GM18498 (cell line): Measurements from ENCODE around the gene COQ7.
A peak's percentile ranks its signal among the peaks of the same experiment; 100 is the strongest.

ENCODE experiments used
- ATAC-seq: cut with Tn5 transposase; IDR thresholded peaks from one replicate; pipeline ENCODE4 v1.9.1; 2021; ENCODE audit warnings: mild to moderate bottlenecking, moderate library complexity; ENCODE audit not compliant: unreplicated experiment

Gene COQ7

DNA sequence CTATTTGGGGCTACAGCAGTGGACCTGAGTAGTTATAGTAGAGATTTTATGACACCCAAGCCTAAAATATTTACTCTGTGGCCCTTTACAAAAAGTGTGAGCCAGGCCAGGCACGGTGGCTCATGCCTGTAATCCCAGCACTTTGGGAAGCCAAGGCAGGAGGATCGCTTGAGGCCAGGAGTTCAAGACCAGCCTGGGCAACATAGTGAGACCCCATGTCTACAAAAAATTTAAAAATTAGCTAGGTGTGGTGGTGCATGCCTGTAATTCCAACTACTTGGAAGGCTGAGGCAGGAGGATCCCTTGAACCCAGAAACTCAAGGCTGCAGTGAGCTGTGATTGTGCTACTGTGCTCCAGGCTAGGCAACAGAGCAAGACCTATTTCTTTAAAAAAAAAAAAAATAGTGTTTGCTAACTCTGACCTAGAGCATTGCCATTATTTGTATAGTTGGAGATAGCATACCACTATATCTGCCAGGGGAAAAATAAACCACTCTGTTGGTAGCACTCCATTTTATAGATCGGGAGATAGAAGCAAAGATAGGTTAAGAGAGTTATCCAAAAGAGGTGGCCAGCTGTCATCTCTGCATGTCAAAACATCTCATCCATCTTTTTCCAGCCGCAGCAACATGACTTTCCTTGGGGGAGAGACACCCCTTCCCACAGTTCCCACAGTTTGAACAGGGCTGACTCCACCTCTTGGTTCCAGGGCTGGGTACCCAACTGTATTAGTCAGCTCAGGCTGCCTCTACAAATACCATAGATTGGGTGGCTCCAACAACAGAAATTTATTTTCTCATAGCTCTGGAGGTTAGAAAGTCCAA is 43.3 kb downstream of the COQ7 start:
- ATAC-seq: no peak

DNA sequence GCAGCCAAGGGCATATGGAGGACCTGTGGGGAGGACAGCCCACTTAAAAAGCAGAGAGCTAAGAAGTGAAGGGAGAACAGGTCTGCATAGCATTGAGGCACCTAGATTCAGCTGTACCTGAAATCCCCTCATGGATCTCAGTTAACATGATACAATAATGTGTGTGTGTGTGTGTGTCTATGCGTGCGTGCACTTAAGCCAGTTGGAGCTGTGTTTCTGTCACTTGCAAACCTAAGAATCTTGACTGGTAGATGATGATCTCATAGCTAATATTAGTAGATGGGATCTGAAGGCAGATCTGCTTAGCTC is 44.6 kb downstream of the COQ7 start:
- no peak for ATAC-seq

DNA sequence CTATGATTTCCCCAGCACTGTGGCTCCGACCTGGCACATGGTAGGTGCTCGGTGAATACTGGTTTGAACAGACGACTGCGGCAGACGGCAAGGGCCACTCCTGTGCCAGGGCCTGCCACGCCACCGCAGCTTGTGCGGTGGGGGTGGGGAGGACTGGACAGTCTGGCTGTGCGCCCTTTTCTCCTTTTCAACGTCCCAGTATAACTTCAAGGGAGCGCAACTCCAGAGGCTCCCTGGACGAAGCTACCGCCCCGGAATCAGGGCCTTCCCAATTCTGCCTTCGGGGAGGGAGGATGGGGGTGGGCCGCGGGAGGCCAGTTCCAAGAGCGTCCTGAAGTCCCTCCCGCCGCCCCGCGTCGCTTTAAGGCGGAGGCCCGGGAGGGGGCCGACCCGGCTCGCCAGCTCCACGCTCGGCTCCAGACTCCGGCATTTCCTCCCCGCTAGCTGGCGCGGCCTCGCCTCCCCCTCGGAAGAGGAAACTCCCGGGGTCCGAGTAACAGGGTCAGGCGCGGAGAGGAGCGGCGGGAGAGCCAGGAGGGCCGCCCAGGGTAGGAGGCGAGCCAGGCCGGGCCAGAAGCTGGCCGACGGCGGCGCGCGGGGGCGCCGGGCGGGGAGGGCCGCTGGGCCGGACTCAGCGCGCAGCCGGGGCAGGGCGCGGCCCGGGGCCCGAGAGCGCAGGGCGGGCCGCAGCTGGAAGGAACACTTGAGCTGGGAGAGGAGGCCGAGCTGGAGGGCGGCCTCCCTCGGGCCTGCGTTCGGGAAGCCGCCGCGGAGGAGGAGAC is 46.4 kb downstream of the COQ7 start, which contains the start of gene ITPRIPL2:
Gene ITPRIPL2 (plus strand): TSS at position 388 of the 782 bp plus-strand sequence. CDS start 498 bp downstream, outside the sequence.
- peak; percentile 42 for ATAC-seq

DNA sequence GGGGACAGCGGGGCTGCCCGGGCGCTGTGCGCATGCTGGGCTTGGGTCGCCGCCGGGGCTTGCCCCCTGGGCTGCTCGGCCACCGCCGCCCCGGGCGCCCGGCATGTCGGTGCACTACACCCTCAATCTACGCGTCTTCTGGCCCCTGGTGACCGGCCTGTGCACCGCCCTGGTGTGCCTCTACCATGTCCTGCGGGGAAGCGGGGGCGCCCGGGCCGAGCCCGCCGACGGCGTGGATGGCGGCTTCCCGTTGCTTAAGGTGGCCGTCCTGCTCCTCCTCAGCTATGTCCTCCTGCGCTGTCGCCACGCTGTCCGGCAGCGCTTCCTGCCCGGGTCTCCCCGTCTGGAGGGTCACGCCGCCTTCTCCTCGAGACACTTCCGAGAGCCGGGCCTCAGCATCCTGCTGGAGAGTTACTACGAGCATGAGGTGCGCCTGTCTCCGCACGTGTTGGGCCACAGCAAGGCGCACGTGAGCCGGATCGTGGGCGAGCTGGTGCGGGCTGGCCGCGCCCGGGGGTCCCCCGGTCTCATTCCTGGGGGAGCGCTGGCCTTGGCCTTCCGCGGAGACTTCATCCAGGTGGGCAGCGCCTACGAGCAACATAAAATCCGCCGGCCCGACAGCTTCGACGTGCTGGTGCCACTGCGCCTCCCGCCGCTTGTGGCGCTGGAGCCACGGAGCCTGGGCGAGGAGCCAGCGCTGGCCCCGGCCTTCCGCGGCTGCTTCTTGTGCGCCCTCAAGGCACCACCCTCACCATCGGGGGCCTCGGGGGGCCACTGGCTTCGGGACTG is 47.1 kb downstream of the COQ7 start:
- ATAC-seq: peak; percentile 30

DNA sequence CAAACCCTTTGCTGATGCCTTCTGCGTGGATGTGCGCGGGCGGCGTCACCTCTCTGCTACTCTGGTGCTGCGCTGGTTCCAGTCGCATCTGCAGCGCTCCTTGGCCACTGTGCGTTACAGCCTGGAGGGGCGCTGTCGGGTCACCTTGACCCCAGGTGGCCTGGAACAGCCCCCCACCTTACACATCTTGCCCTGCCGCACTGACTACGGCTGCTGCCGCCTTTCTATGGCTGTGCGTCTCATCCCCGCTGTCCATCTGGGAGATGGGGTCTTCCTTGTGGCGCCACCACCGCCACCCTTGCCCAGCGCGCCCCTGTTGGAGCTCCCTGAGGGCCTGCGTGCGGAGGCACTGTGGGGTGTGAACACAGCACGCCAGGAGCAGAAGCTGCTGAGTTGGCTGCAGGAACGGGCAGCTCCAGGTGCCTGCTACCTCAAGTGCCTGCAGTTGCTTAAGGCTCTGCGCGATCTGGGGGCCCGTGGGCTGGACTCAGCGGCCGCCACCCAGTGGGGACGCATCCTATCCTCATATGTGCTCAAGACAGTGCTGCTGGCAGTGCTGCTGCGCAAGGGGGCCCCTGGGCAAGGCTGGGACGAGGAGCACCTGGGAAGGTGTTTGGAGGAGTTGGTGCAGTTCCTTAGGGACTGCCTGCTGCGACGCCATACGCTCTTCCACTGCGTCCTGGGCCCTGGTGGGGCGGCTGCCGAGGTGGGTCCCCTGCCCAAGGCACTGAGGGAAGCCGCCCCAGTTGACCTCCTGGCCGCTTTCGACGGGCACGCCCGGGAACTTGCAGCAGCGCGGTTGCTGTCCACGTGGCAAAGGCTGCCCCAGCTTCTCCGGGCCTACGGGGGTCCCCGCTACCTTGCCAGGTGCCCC is 48.0 kb downstream of the COQ7 start:
- ATAC-seq: no peak

DNA sequence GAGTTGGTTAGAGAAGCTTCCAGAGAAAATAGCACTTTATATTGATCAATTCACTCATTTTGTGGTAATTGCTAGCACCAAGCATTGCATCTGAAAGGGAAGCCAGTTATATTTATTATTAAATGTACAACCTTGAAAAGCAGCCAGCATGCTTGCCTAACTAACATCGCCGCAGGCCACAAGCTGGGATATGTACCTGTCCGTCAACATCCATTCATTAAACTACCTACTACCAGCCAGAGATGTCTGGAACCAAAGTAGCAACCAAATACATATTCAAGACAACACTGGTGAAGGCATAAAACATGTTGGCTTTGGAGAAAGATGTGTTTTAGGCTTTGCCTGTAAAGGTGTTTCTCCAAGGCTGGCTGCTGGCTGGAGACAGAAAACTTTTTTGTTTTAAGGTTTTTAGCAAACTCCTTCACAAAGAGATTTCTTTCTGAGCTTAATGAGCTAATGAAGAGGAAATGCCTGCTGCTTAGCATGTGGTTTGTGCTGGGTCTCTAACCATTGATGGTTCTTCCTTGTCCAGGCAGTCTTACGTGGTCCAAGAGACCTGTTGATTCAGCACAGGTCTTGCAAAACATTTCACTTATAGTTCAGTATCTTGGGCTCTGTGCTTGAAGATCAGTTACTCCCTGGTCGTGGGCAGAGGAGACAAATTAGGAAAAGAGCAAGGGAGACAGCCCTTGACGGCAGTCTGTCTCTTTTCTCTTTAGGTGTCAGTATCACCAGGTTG is 49.5 kb downstream of the COQ7 start:
- ATAC-seq: no peak

DNA sequence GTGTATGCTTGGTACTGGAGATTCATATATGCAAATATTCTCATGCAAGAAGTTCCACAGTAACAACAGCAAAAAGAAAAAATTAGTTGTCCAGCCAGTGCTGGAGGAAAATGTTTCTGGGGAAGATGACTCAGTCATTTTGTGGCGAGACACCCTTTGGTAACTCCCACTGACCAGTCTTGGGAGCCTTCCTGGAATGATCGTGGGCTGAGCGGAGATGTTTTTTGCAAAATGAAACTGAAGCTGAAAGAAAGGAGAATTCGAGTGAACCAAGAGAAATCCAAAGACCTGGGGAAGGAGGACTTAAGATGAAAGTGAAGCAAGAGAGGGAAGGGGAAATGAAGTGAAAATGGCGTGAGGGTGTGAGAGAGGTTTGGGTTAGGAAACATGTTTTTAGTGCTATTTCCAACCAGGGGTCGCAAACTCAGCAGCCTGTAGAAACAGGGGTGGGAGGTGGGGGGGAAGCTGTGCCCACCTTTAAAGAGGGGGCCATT is 51.6 kb downstream of the COQ7 start:
- no peak for ATAC-seq

DNA sequence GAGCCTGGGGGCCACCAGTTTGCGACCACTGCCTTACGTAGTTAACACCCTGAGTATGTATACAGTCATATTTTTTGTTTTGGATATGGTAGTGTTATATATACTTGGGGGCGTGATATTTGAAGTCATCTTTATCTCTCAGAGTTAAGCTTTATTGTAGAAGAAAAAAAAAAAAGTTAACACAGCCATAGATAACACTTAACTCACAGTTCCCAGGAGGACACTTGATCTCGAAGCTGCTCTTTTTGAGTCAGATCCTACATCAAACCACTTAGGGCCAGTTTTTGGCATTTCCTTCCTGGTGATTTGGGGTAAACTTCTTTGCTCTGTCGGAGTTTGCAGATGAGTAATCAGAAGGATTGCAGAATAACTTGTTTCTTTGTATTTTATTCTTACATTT is 52.1 kb downstream of the COQ7 start:
- no peak for ATAC-seq

DNA sequence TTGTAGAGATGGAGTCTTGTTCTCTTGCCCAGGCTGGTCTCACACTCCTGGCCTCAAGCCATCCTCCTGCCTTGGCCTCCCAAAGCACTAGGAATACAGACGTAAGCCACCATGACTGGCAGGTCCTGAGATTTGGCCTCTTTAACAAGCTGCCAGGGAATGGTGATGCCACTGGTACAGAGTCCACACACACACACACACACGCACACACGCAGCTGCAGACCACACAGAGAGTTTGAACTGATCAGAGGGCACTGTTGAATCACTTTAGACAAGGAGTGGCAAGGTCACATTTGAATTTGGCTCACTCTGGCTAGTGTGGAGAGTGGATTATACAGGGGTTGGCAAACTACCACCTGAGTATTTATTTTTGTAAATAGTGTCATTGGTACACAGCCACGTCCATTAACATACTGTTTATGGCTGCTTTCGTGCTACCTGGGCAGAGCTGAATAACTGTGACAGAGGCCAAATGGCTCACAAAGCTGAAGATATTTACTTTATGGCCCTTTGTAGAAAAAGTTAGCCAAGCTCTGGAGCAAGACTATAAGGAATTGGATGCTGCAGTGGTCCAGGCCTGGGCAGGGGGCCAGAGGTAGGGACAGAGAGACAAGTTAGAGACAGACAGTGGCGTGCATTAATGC is 56.2 kb downstream of the COQ7 start:
- ATAC-seq: no peak

DNA sequence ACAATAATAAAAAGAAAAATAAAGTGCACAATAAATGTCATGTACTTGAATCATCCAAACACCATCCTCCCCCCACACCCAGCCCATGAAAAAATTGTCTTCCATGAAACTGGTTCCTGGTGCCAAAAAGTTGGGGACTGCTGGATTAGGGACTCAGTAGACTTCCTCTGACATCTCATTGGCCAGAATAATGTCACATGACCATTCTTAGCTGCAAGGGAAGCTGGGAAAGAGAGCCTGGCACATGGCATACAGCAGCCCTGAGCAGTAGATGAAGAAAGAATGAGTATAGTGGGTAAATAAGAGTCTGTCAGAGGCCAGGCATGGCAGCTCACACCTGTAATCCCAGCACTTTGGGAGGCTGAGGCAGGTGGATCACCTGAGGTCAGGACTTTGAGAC is 58.9 kb downstream of the COQ7 start:
- no peak for ATAC-seq

DNA sequence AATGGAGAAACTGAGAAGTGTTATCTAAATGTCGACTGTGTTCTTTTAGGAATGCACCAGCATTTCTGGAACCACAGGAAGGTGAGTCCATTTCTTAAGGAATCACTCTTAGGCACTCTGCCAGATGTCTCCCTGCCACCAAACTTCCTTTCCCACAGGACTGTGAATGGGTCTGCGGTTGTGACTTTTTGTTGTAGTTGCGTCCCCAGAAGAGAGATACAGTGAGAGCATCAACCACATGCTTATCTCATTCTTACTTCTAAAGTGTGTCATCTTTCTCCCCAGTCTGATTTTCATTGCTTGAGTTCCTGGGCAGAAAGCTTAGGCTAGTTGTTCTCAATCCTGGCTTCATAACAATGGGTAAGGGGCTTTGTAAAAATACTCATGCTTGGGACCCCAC is 59.8 kb downstream of the COQ7 start:
- ATAC-seq: peak; percentile 43

DNA sequence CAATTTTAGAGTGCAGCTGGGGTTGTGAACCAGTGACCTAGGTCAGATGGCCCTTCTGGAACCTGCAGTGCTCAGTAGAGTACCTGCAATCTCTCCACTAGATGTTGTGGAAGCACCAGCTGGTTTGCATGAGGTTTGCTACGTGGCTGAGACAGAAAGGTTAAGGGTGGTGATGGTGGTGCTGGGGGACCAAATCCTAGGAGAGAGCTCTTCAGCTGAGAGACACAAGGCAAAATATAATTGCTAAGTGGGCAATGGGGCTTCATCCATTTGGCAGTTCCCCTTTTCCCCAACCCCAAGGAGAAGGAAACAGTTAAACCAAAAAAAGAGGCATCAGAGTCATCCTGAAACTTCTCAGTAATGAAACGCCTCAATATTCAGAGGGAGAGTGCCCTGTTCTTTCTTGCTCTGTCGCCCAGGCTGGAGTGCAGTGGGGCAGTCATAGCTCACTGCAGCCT is 60.3 kb downstream of the COQ7 start:
- peak; percentile 51 for ATAC-seq

DNA sequence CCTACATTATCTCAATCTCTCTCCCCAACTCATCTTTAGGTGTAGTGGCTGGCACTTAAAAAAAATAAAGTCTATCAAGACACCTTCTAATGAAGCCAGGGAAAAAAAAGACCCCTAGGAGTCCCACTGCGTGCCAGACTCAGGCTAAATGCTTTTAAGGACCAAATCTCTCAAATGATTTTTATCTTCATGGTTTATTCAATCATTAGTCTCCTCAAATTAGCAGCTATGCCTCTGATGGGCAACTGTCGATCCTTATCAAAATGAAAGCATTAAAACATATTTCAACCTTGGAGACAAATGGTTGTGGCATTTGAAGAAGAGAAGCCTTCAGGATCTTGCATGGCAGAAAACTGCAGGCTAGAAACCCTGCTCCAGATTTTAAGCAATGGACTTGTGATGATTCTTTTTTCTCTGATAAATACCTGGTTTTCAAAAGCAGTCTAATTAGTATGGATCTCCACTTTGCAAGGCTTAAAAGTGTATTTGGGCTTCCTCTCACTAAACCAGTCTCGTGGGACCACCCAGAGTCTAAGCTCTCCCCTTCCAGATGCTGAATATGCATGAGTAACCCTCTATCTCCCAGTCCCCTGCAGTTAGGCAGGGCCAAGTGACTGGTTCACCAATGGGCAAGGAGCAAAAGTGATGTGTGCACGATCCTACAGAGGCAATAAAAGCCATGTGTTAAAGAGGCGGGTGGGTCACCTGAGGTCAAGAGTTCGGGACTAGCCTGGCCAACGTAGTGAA is 61.2 kb downstream of the COQ7 start:
- no peak for ATAC-seq
